GM12874 (cell line): ENCODE data around the gene GRIA3.

ENCODE experiments used
- CTCF ChIP-seq: IDR thresholded peaks from 2 replicates; pipeline ENCODE4 v1.5.1; 2011; ENCODE audit warnings: low read depth, mild to moderate bottlenecking, control low read depth, low read length, moderate library complexity; ENCODE audit not compliant: insufficient read depth

The GRIA3 gene

GRCh38 chrX:123298026-123298425 is 113.9 kb downstream of the GRIA3 start:
- no peak for TF ChIP-seq CTCF

GRCh38 chrX:123303429-123303828 is 119.4 kb downstream of the GRIA3 start:
- no peak for TF ChIP-seq CTCF

- TF ChIP-seq CTCF: no peak
Measured at GRCh38 chrX:123308658-123309057, 124.6 kb downstream of the GRIA3 start.

GRCh38 chrX:123310112-123310511 is 126.0 kb downstream of the GRIA3 start:
- TF ChIP-seq CTCF: no peak

GRCh38 chrX:123311486-123311885 is 127.4 kb downstream of the GRIA3 start:
- no peak for TF ChIP-seq CTCF

GRCh38 chrX:123313486-123313885 is 129.4 kb downstream of the GRIA3 start:
- TF ChIP-seq CTCF: no peak

GRCh38 chrX:123320622-123321021 is 136.5 kb downstream of the GRIA3 start:
- TF ChIP-seq CTCF: no peak

GRCh38 chrX:123322536-123322935 is 138.5 kb downstream of the GRIA3 start:
- no peak for TF ChIP-seq CTCF
